ENCODE results near the gene PEMT. TPM values are rescaled to one million over a fixed set of nuclear protein-coding genes. Genes with fewer than 3 reads are reported as not detected.

PEMT gene
- total and polyA plus RNA-seq, 12 donors, result 19.7 to 141 (median 65.3) TPM

DNA sequence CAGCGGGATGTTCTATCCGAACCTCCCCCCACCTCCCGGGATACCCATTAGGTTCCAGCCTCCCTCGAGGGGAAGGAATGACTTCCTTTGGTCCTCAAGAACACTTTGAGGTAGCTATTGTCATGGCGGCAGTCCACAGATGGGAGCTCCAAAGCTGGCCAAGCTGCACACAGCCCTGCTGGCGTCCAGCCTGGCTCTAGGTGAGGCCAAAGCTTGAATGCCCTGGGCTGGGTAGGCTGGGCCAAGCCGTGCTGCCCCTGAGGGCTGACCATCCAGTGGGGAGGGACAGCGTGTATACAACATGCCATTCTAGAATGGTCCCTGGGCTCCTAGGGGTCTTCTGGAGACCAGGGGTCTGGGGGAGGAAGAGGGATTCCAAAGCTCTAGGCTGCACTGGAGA lies 43.5 kb downstream of the PEMT start:
- DNase-seq, result no peak
- Histone ChIP-seq H3K27me3 (no peaks in the 10 kb centered on the region), H3K4me1 (replicated peaks in 1 of 2) (no peaks in the 10 kb centered on the region), H3K27ac (peak overlapping the region in 1 of 5 donors; percentile 23), H3K4me3 (no peak overlapping the region), H3K9me3 (replicated peaks in 1 of 3) (no peaks in the 10 kb centered on the region), H3K36me3 (replicated peaks in 1 of 2) (no peaks in the 10 kb centered on the region)
- TF ChIP-seq, protein P1, sequence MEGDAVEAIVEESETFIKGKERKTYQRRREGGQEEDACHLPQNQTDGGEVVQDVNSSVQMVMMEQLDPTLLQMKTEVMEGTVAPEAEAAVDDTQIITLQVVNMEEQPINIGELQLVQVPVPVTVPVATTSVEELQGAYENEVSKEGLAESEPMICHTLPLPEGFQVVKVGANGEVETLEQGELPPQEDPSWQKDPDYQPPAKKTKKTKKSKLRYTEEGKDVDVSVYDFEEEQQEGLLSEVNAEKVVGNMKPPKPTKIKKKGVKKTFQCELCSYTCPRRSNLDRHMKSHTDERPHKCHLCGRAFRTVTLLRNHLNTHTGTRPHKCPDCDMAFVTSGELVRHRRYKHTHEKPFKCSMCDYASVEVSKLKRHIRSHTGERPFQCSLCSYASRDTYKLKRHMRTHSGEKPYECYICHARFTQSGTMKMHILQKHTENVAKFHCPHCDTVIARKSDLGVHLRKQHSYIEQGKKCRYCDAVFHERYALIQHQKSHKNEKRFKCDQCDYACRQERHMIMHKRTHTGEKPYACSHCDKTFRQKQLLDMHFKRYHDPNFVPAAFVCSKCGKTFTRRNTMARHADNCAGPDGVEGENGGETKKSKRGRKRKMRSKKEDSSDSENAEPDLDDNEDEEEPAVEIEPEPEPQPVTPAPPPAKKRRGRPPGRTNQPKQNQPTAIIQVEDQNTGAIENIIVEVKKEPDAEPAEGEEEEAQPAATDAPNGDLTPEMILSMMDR (IDR thresholded peaks at IDR 0.05), result no peak
- no peak for TF ChIP-seq POLR2A (IDR thresholded peaks at IDR 0.05)
- WGBS, 4 donors, result 79 to 91% (median 83%) methylated on average over 5 to 8 of the region's 8 CpGs
- intact Hi-C loops (cut with DNase I), result no loop called here

DNA sequence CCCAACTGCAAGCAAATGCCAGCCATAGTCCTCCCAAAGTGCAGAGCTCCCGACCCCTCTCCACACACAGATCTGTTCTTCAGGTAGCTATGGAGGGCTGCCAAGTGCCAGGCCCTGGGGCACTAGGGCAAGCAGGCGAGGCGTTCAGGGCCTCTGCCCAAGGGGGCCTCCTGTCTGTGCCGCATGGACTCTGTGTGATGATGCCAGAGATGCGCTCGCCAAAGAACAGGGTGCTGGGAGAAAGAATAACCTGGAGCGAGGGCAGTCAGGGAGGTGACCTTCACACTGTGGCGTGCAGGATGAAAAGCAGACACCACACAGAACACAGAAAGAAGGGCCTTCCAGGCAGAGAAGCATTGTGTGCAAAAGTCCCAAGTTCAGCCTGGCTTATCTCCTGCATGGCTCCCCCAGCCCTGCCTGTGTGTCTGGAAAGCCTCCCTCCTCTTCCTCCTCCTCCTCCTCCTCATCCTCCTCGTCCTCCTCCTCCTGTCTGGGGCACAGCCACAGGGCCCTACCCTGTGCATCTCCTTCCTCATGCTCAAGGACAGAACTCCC lies 44.2 kb downstream of the PEMT start:
- WGBS, 4 donors, result 88 to 93% (median 88%) methylated on average over 9 of the region's 9 CpGs
- Histone ChIP-seq H3K27ac (peak overlapping the region in 1 of 5 donors; percentile 23), H3K36me3 (replicated peaks in 1 of 2) (no peaks in the 10 kb centered on the region), H3K4me1 (replicated peaks in 1 of 2) (no peaks in the 10 kb centered on the region), H3K4me3 (no peak overlapping the region), H3K27me3 (no peaks in the 10 kb centered on the region), H3K9me3 (replicated peaks in 1 of 3) (no peaks in the 10 kb centered on the region)
- intact Hi-C loops (cut with DNase I), result no loop called here
- TF ChIP-seq, protein P1 (IDR thresholded peaks at IDR 0.05), result no peak
- no peak for TF ChIP-seq POLR2A (IDR thresholded peaks at IDR 0.05)
- peak in 1 of 7 donors; percentile 76 for DNase-seq

- H3K27ac ChIP-seq, result peak overlapping the region in 1 of 5 donors; percentile 34
These were observed 44.9 kb downstream of the PEMT start for GRCh38 chr17:17546399-17547185.

GRCh38 chr17:17545984-17546383 lies 45.5 kb downstream of the PEMT start:
- TF ChIP-seq POLR2A (IDR thresholded peaks at IDR 0.05), result no peak
- TF ChIP-seq, protein P1 (IDR thresholded peaks at IDR 0.05), result no peak
- peak in 1 of 7 donors; percentile 69 for DNase-seq
- 89 to 100% (median 95%) methylated on average over 6 to 7 of the region's 7 CpGs for WGBS, 4 donors
- H3K36me3 ChIP-seq (replicated peaks in 1 of 2), result no peaks in the 10 kb centered on the region
- H3K27me3 ChIP-seq, result no peaks in the 10 kb centered on the region
- H3K27ac ChIP-seq, result peak overlapping the region in 1 of 5 donors; percentile 34
- intact Hi-C loops (cut with DNase I), result no loop called here
- H3K4me1 ChIP-seq (replicated peaks in 1 of 2), result no peaks in the 10 kb centered on the region
- no peak overlapping the region for H3K4me3 ChIP-seq
- no peaks in the 10 kb centered on the region for H3K9me3 ChIP-seq (replicated peaks in 1 of 3)

More at GRCh38 chr17:17546399-17547185, 44.9 kb downstream of the PEMT start:
- 85 to 97% (median 88%) methylated on average over 15 to 16 of the region's 16 CpGs for WGBS, 4 donors
- Histone ChIP-seq H3K4me1 (replicated peaks in 1 of 2) (no peaks in the 10 kb centered on the region), H3K4me3 (no peak overlapping the region), H3K36me3 (replicated peaks in 1 of 2) (no peaks in the 10 kb centered on the region), H3K9me3 (replicated peaks in 1 of 3) (no peaks in the 10 kb centered on the region), H3K27me3 (no peaks in the 10 kb centered on the region)
- intact Hi-C loops (cut with DNase I), result no loop called here
- DNase-seq, result no peak
- TF ChIP-seq, protein P1 (IDR thresholded peaks at IDR 0.05), result no peak
- no peak for TF ChIP-seq POLR2A (IDR thresholded peaks at IDR 0.05)

Measured in adrenal gland (tissue), 12 donors.